SKM-1 (cell line): ENCODE results near the gene FMN2.

ENCODE experiments used
- DNase-seq: peaks from one replicate; lab custom pipeline; 2025; ENCODE audit not compliant: unreplicated experiment; lab: John Stamatoyannopoulos, UW

FMN2 gene

DNA sequence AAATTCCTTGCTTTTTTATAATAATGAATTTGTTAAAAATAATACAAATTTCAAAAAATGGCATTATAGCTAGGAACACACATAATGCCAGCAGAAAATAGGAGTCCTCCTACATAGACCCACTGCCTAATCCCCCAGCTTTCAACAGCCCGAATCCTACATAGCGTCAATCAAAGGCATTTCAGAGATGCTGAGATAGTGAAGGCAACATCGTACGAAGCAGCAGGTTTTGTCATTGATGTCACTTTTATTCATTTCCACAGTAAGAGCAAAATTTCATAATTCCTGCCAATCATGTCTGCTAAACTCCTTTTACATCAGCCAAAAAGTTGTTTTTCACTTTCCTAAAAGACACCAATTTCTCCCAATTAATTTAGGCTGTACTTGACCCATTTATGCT is 426.2 kb downstream of the FMN2 start:
- DNase-seq = no peak

DNA sequence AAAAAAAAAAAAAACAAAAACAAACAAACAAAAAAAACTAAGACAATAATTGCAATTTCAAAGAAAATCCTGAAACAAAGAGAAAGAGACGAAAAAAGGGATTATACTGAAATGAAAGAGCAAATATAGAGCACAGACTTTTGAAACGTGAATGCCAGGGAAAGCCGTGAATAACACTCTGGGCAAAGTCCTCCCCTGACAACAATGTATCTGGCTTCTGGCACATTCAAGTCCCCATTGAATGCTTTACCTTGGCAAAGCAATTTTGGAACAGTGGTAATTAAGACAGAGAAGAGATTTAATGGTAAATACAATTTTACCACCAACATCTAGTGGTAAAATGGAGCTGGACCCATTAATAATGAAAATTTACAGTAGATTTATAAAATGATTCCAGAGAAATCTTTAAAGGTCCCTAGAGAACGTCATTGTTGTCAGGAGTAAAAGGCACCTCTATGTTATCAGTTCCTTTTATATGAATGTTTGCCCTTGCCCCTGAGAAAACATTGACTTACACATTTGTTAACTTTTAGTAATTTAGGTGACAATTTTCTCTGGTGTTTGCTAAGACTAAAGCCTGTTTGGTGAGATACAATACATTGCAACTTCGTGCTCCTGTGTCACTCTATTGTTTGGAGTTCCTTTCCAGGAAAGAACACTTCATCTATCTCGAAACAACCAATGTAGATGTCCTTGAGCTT is 430.6 kb downstream of the FMN2 start:
- DNase-seq = no peak

DNA sequence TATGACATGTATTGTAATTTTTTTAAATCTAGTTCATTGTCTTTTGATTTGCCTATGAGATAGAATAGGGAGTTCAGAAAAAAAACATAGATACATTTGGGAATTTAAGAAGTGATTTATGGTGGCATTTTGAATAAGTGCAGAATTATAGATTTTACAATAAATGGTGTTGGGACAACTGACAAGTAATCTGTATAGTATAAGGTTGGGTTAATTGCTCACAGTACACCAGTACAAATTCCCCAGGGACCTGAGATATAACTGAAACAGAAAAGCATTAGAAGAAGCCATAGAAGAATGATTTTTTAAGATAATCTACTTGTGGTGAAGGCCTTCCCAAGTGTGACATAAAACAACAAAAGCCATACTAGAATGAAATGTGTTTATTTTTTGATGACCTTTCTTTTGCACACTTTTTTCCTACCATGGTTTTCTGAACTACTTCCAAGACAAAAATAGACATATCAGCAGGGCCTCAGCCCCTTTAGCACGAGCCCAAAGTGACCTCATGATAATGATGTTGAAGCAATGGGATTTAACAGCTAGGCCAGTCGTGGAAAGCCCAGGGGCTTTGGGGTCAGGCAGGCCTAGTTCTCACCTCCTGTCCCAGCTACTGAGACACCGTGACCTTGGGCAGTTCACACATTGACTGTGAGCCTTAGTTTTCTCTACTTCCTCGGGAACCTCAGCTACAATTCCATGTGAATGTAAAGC is 432.8 kb downstream of the FMN2 start:
- DNase-seq = no peak
